IPS-18c (cell line): ENCODE data around the gene KRTAP5-10.
"Not testable (repeated sequence)": the region's sequence is repeated elsewhere in the genome, so short reads cannot be mapped to it uniquely, and the experiment has no call there.

Experiments used
- H3K4me3 ChIP-seq: 2 replicates; pipeline ENCODE4 v1.7.0; 2013; ENCODE audit warnings: low read depth, mild to moderate bottlenecking, low read length, moderate library complexity; ENCODE audit not compliant: insufficient read depth
- H3K9me3 ChIP-seq: one replicate; pipeline ENCODE4 v1.6.1; 2013; ENCODE audit warnings: mild to moderate bottlenecking, low read length, moderate library complexity; ENCODE audit not compliant: control insufficient read depth, insufficient read depth

Gene KRTAP5-10

GRCh38 chr11:71564430-71564829 lies 933 bp upstream of the KRTAP5-10 start:
- Histone ChIP-seq H3K9me3 (peaks cover 4% of the 10 kb centered on the region), H3K4me3 (no peak overlapping the region)

- H3K9me3 ChIP-seq = peaks cover 6% of the 10 kb centered on the region
- H3K4me3 ChIP-seq = no peak overlapping the region
Observed at GRCh38 chr11:71566081-71566620, 788 bp downstream of the KRTAP5-10 start.

- H3K4me3 ChIP-seq, H3K9me3 ChIP-seq: not testable (repeated sequence)
Observed at GRCh38 chr11:71566626-71567599, 1.6 kb downstream of the KRTAP5-10 start.

GRCh38 chr11:71567633-71568032 lies 2.3 kb downstream of the KRTAP5-10 start:
- H3K9me3 ChIP-seq, H3K4me3 ChIP-seq: not testable (repeated sequence)

- peaks cover 2% of the 10 kb centered on the region for H3K9me3 ChIP-seq
- no peak overlapping the region for H3K4me3 ChIP-seq
Observed at GRCh38 chr11:71568704-71569349, 3.5 kb downstream of the KRTAP5-10 start.

GRCh38 chr11:71571101-71571850 lies 5.9 kb downstream of the KRTAP5-10 start:
- H3K4me3 ChIP-seq, H3K9me3 ChIP-seq: not testable (repeated sequence)

- peaks cover 2% of the 10 kb centered on the region for H3K9me3 ChIP-seq
- no peak overlapping the region for H3K4me3 ChIP-seq
Observed at GRCh38 chr11:71572811-71573210, 7.4 kb downstream of the KRTAP5-10 start.

GRCh38 chr11:71574418-71574817 lies 9.1 kb downstream of the KRTAP5-10 start:
- Histone ChIP-seq H3K9me3 (peaks cover 2% of the 10 kb centered on the region), H3K4me3 (no peak overlapping the region)

- Histone ChIP-seq H3K4me3 (no peak overlapping the region), H3K9me3 (no peaks in the 10 kb centered on the region)
Observed at GRCh38 chr11:71575723-71576424, 10.5 kb downstream of the KRTAP5-10 start.

GRCh38 chr11:71576688-71577465 lies 11.5 kb downstream of the KRTAP5-10 start:
- H3K9me3 ChIP-seq, H3K4me3 ChIP-seq: not testable (repeated sequence)

- H3K4me3 ChIP-seq = no peak overlapping the region
- peaks cover 2% of the 10 kb centered on the region for H3K9me3 ChIP-seq
Observed at GRCh38 chr11:71577469-71578004, 12.2 kb downstream of the KRTAP5-10 start.

GRCh38 chr11:71579513-71579912 lies 14.2 kb downstream of the KRTAP5-10 start:
- H3K4me3 ChIP-seq, H3K9me3 ChIP-seq: not testable (repeated sequence)

GRCh38 chr11:71580057-71581003 lies 15.0 kb downstream of the KRTAP5-10 start:
- Histone ChIP-seq H3K4me3 (no peak overlapping the region), H3K9me3 (peaks cover 2% of the 10 kb centered on the region)

- Histone ChIP-seq H3K9me3 (peaks cover 2% of the 10 kb centered on the region), H3K4me3 (no peak overlapping the region)
Observed at GRCh38 chr11:71581826-71582225, 16.5 kb downstream of the KRTAP5-10 start.

GRCh38 chr11:71582309-71582895 lies 17.0 kb downstream of the KRTAP5-10 start, which contains the start of gene KRTAP5-11:
TSS of gene KRTAP5-11 (minus strand) at chr11:71582875. CDS start at chr11:71582837, 38 bp downstream.
- peaks cover 2% of the 10 kb centered on the region for H3K9me3 ChIP-seq
- no peak within 1 kb of the TSS for H3K4me3 ChIP-seq
